ENCODE results near the gene MED13L. TPM values are rescaled to one million over a fixed set of nuclear protein-coding genes. Genes with fewer than 3 reads are reported as not detected.

Gene MED13L
- total RNA-seq, 1 experiment from 2014 or later, result 80.5 TPM

DNA sequence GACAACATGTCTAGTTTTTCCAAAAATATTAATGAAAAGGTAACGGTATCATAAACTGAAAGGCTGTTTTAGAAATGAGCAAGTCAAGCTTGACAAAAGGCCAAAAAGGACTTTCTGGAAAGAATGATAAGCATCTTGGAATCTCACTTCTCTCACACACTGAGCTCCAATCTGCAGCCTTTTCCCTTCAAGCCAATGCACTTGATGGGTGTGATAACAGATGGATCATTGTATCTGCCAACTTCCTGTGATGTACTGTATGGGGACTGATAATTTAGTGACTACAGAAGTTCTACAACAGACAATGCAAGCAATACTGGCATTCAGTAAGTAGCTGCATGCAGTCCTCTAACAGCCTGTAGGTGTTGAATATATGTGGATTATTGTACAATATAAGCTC is 147.1 kb downstream of the MED13L start:
- no peaks in the 10 kb centered on the region for H3K36me3 Mint-ChIP-seq
- no peak overlapping the region for H3K4me3 Mint-ChIP-seq
- 0 out of 2 replicates have a peak overlapping the region, but pooled peaks have one; percentile 47 for H3K27ac Mint-ChIP-seq
- TF ChIP-seq, protein P1, sequence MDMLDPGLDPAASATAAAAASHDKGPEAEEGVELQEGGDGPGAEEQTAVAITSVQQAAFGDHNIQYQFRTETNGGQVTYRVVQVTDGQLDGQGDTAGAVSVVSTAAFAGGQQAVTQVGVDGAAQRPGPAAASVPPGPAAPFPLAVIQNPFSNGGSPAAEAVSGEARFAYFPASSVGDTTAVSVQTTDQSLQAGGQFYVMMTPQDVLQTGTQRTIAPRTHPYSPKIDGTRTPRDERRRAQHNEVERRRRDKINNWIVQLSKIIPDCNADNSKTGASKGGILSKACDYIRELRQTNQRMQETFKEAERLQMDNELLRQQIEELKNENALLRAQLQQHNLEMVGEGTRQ (CRISPR knock-in tag; IDR thresholded peaks at IDR 0.05), result no peak
- TF ChIP-seq SMAD4 (CRISPR knock-in tag; IDR thresholded peaks at IDR 0.05) (no peak), TP53 (CRISPR knock-in tag; IDR thresholded peaks at IDR 0.05) (no peak), MXD4 (CRISPR knock-in tag; IDR thresholded peaks at IDR 0.05; ENCODE audit: borderline replicate concordance) (no peak), JAZF1 (CRISPR knock-in tag; IDR thresholded peaks at IDR 0.05) (no peak), ZBTB21 (CRISPR knock-in tag; IDR thresholded peaks at IDR 0.05; ENCODE audit: borderline replicate concordance) (no peak), IRF2 (CRISPR knock-in tag; IDR thresholded peaks at IDR 0.05; ENCODE audit: borderline replicate concordance, low read depth) (no peak), JUN (CRISPR knock-in tag; IDR thresholded peaks at IDR 0.05) (no peak), NFYB (CRISPR knock-in tag; conservative IDR thresholded peaks at IDR 0.05; ENCODE audit: low read depth) (no peak)
- TF ChIP-seq, protein P2, sequence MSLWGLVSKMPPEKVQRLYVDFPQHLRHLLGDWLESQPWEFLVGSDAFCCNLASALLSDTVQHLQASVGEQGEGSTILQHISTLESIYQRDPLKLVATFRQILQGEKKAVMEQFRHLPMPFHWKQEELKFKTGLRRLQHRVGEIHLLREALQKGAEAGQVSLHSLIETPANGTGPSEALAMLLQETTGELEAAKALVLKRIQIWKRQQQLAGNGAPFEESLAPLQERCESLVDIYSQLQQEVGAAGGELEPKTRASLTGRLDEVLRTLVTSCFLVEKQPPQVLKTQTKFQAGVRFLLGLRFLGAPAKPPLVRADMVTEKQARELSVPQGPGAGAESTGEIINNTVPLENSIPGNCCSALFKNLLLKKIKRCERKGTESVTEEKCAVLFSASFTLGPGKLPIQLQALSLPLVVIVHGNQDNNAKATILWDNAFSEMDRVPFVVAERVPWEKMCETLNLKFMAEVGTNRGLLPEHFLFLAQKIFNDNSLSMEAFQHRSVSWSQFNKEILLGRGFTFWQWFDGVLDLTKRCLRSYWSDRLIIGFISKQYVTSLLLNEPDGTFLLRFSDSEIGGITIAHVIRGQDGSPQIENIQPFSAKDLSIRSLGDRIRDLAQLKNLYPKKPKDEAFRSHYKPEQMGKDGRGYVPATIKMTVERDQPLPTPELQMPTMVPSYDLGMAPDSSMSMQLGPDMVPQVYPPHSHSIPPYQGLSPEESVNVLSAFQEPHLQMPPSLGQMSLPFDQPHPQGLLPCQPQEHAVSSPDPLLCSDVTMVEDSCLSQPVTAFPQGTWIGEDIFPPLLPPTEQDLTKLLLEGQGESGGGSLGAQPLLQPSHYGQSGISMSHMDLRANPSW (CRISPR knock-in tag; conservative IDR thresholded peaks at IDR 0.05; ENCODE audit: low read depth), result no peak
- TF ChIP-seq, protein P3, sequence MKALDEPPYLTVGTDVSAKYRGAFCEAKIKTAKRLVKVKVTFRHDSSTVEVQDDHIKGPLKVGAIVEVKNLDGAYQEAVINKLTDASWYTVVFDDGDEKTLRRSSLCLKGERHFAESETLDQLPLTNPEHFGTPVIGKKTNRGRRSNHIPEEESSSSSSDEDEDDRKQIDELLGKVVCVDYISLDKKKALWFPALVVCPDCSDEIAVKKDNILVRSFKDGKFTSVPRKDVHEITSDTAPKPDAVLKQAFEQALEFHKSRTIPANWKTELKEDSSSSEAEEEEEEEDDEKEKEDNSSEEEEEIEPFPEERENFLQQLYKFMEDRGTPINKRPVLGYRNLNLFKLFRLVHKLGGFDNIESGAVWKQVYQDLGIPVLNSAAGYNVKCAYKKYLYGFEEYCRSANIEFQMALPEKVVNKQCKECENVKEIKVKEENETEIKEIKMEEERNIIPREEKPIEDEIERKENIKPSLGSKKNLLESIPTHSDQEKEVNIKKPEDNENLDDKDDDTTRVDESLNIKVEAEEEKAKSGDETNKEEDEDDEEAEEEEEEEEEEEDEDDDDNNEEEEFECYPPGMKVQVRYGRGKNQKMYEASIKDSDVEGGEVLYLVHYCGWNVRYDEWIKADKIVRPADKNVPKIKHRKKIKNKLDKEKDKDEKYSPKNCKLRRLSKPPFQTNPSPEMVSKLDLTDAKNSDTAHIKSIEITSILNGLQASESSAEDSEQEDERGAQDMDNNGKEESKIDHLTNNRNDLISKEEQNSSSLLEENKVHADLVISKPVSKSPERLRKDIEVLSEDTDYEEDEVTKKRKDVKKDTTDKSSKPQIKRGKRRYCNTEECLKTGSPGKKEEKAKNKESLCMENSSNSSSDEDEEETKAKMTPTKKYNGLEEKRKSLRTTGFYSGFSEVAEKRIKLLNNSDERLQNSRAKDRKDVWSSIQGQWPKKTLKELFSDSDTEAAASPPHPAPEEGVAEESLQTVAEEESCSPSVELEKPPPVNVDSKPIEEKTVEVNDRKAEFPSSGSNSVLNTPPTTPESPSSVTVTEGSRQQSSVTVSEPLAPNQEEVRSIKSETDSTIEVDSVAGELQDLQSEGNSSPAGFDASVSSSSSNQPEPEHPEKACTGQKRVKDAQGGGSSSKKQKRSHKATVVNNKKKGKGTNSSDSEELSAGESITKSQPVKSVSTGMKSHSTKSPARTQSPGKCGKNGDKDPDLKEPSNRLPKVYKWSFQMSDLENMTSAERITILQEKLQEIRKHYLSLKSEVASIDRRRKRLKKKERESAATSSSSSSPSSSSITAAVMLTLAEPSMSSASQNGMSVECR (CRISPR knock-in tag; IDR thresholded peaks at IDR 0.05; ENCODE audit: borderline replicate concordance), result no peak
- TF ChIP-seq, protein P4, sequence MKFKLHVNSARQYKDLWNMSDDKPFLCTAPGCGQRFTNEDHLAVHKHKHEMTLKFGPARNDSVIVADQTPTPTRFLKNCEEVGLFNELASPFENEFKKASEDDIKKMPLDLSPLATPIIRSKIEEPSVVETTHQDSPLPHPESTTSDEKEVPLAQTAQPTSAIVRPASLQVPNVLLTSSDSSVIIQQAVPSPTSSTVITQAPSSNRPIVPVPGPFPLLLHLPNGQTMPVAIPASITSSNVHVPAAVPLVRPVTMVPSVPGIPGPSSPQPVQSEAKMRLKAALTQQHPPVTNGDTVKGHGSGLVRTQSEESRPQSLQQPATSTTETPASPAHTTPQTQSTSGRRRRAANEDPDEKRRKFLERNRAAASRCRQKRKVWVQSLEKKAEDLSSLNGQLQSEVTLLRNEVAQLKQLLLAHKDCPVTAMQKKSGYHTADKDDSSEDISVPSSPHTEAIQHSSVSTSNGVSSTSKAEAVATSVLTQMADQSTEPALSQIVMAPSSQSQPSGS (CRISPR knock-in tag; IDR thresholded peaks at IDR 0.05; ENCODE audit: borderline replicate concordance, low read depth), result no peak
- TF ChIP-seq, protein P5, sequence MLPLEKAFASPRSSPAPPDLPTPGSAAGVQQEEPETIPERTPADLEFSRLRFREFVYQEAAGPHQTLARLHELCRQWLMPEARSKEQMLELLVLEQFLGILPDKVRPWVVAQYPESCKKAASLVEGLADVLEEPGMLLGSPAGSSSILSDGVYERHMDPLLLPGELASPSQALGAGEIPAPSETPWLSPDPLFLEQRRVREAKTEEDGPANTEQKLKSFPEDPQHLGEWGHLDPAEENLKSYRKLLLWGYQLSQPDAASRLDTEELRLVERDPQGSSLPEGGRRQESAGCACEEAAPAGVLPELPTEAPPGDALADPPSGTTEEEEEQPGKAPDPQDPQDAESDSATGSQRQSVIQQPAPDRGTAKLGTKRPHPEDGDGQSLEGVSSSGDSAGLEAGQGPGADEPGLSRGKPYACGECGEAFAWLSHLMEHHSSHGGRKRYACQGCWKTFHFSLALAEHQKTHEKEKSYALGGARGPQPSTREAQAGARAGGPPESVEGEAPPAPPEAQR (CRISPR knock-in tag; IDR thresholded peaks at IDR 0.05), result no peak
- TF ChIP-seq, protein P6, sequence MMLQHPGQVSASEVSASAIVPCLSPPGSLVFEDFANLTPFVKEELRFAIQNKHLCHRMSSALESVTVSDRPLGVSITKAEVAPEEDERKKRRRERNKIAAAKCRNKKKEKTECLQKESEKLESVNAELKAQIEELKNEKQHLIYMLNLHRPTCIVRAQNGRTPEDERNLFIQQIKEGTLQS (CRISPR knock-in tag; conservative IDR thresholded peaks at IDR 0.05), result no peak
- H3K4me1 Mint-ChIP-seq, result peaks cover 66% of the 10 kb centered on the region
- ChIA-PET CTCF (interaction anchor here (1.0 to 1.2 kb wide), 2 partner anchors 11 to 136 kb away, joined by 3 read pairs; no protein-coding TSS in a partner anchor), POLR2A (interaction anchor here (1.2 kb wide), 1 partner anchor 52 kb away, joined by 3 read pairs; no protein-coding TSS in a partner anchor)
- no peaks in the 10 kb centered on the region for H3K27me3 Mint-ChIP-seq (ENCODE audit: low read depth)
- DNase-seq (ENCODE audit: low spot score) (no peak), ATAC-seq (no peak)
- no peaks in the 10 kb centered on the region for H3K9me3 Mint-ChIP-seq

Data from WTC11 (cell line).